Kidney (tissue), 14 donors: ENCODE measurements around the gene KLHL10. TPM values are rescaled to one million over a fixed set of nuclear protein-coding genes. Genes with fewer than 3 reads are reported as not detected.

ENCODE experiments used
- DNase-seq, 5 donors: peaks; one replicate each; pipeline ENCODE4 v3.0.0-alpha.2; 2013 to 2020
- FAIRE-seq: peaks from 2 replicates; lab custom pipeline; 2012; peaks lifted over from hg19 to GRCh38; lab: Jason Lieb, UNC
- H3K27ac ChIP-seq, 2 donors: one replicate each; pipeline ENCODE4 v1.7.0; 2013; ENCODE audit warnings: low read depth in 2 of 2, low read length in 2 of 2, inconsistent platforms in 1 of 2
- H3K27me3 ChIP-seq: one replicate; pipeline ENCODE4 v1.7.1; 2013; ENCODE audit warnings: low read length, inconsistent platforms; ENCODE audit not compliant: control insufficient read depth, insufficient read depth
- H3K36me3 ChIP-seq, 3 donors: one replicate each; pipeline versions ENCODE4 v1.7.0 to v1.7.1; 2013; ENCODE audit warnings: low read length in 3 of 3, control low read depth in 1 of 3, inconsistent platforms in 1 of 3; ENCODE audit not compliant: insufficient read depth in 3 of 3, control insufficient read depth in 2 of 3
- H3K4me1 ChIP-seq, 3 donors: one replicate each; pipeline versions ENCODE4 v1.7.0 to v1.7.1; 2013; ENCODE audit warnings: low read length in 3 of 3, inconsistent platforms in 1 of 3, low read depth in 1 of 3; ENCODE audit not compliant: control insufficient read depth in 2 of 3, insufficient read depth in 2 of 3
- H3K4me3 ChIP-seq, 3 donors: one replicate each; pipeline versions ENCODE4 v1.7.0 to v1.8.1; 2013; ENCODE audit warnings: low read length in 3 of 3, control low read depth in 1 of 3, inconsistent platforms in 1 of 3
- H3K9ac ChIP-seq, 3 donors: one replicate each; pipeline versions ENCODE4 v1.7.0 to v1.7.1; 2013; ENCODE audit warnings: low read length in 3 of 3, control low read depth in 1 of 3, inconsistent platforms in 1 of 3
- H3K9me3 ChIP-seq, 3 donors: one replicate each; pipeline versions ENCODE4 v1.7.0 to v1.7.1; 2013; ENCODE audit warnings: low read length in 3 of 3, control low read depth in 1 of 3, inconsistent platforms in 1 of 3; ENCODE audit not compliant: control insufficient read depth in 2 of 3, insufficient read depth in 1 of 3
- intact Hi-C: fragments of 100-400 bp; cut with DNase I; formaldehyde crosslinking; loops from one replicate; pipeline ENCODE4 v1.11.1; 2022
- polyA plus RNA-seq: library from polyadenylated mRNA; stranded (reverse); fragments of 350-450 nt; fragmentation: Illumina TruSeq; extraction: RNeasy Lipid Tissue Mini Kit (QIAGEN cat#74804); gene quantifications from one replicate; pipeline ENCODE4 v1.2.3, GENCODE V29; 2014; ENCODE audit warnings: low read depth, low replicate concordance; ENCODE audit not compliant: insufficient read depth
- total RNA-seq: library from RNA; stranded (reverse); fragmentation: NEBNext Ultra II Directional; extraction: Animal tissue kit (Norgen Biotek cat#: 25700); gene quantifications from one replicate; pipeline ENCODE4 v1.2.1, GENCODE V29; 2021
- TF ChIP-seq, protein P1 (sequence below): IDR thresholded peaks from 3 replicates; pipeline ENCODE4 v1.5.1; 2012; ENCODE audit warnings: mild to moderate bottlenecking, moderate library complexity, borderline replicate concordance; ENCODE audit not compliant: insufficient read depth; ENCODE audit errors: extremely low read depth
- donor health status: control.
- donor health status: control.
- donor health status: control.
- donor health status: control.
- donor health status: control.
- donor health status: DM: yes; HTN: yes; CAD: no.
- donor health status: Normal renal cell carcinoma (clear cell type).

KLHL10 gene
- total and polyA plus RNA-seq, 2 donors from 2014 or later = 0.28 TPM; not detected in 1

DNA sequence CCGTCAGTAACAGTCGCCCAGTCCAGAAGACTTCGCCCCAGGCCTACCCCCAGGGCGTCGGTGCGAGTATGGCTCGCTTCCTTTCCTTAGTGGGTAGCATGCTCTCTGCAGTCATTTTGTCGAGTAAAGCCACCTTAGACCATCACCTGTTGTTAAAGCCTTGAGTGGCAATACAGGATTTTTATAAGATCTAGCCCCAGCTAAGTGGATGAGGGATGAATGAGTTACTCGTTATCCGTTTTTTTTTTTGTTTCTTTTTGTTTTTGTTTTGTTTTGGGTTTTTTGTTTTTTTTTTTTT lies 27.9 kb downstream of the KLHL10 start:
- peak overlapping the region; percentile 59 to 92 (median 71) for H3K4me3 ChIP-seq
- peaks cover 4 to 17% (median 7%) of the 10 kb centered on the region in 3 donors for H3K36me3 ChIP-seq
- H3K27ac ChIP-seq = no peak overlapping the region
- H3K4me1 ChIP-seq = peaks cover 0 to 12% (median 9%) of the 10 kb centered on the region in 3 donors
- FAIRE-seq (no peak), DNase-seq (no peak)
- H3K9ac ChIP-seq = peak overlapping the region in 2 of 3 donors; percentile 36 to 41
- TF ChIP-seq, protein P1, sequence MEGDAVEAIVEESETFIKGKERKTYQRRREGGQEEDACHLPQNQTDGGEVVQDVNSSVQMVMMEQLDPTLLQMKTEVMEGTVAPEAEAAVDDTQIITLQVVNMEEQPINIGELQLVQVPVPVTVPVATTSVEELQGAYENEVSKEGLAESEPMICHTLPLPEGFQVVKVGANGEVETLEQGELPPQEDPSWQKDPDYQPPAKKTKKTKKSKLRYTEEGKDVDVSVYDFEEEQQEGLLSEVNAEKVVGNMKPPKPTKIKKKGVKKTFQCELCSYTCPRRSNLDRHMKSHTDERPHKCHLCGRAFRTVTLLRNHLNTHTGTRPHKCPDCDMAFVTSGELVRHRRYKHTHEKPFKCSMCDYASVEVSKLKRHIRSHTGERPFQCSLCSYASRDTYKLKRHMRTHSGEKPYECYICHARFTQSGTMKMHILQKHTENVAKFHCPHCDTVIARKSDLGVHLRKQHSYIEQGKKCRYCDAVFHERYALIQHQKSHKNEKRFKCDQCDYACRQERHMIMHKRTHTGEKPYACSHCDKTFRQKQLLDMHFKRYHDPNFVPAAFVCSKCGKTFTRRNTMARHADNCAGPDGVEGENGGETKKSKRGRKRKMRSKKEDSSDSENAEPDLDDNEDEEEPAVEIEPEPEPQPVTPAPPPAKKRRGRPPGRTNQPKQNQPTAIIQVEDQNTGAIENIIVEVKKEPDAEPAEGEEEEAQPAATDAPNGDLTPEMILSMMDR = no peak
- H3K9me3 ChIP-seq = no peaks in the 10 kb centered on the region
- intact Hi-C loops = no loop called here
- H3K27me3 ChIP-seq = no peaks in the 10 kb centered on the region

DNA sequence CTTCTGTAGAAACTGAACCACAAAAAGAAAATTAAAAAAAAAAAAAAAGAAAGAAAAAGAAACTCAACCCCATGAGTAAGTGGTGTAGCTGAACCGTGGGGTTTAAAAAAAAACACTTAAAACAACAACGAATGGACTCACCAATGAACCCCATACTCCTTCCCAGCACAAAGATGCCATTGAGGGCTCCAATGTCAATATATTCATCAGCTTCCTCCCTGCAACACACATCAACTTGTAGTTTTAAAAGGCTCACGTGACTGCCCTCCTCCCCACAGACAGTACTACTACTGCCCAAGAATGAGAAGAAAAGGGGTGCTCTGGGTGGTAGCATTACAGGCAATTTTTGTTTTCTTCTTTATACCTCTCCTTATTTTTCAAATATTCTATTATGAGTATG lies 30.9 kb downstream of the KLHL10 start:
- intact Hi-C loops = no loop called here
- DNase-seq (no peak), FAIRE-seq (no peak)
- Histone ChIP-seq H3K36me3 (peaks cover 4 to 37% (median 22%) of the 10 kb centered on the region in 3 donors), H3K4me3 (no peak overlapping the region), H3K9ac (no peak overlapping the region), H3K9me3 (no peaks in the 10 kb centered on the region), H3K27ac (no peak overlapping the region), H3K4me1 (peaks cover 0 to 9% (median 7%) of the 10 kb centered on the region in 3 donors), H3K27me3 (no peaks in the 10 kb centered on the region)
- TF ChIP-seq, protein P1 = no peak

DNA sequence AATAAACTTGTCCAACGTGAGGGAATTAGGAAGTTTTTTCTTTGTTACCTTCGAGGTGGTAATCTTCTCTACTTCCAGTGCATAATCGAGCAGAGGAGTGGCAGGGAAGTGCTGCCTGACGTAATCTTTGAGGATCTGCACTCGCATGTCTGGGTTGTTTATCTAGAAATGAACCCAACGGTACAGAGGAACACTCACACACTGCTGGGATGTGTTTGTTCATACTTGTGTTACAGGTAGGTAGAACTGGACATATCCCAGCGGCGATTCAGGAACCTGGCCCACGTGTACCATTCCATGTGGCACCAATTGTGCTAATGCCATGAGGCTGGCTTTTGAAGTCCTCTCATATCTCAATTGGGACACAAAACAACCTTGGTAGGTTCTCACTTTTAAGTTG lies 31.8 kb downstream of the KLHL10 start:
- FAIRE-seq = no peak
- no peaks in the 10 kb centered on the region for H3K27me3 ChIP-seq
- intact Hi-C loops = no loop called here
- no peak overlapping the region for H3K27ac ChIP-seq
- no peak overlapping the region for H3K4me3 ChIP-seq
- TF ChIP-seq, protein P1 = no peak
- DNase-seq = no peak
- H3K9me3 ChIP-seq = no peaks in the 10 kb centered on the region
- H3K4me1 ChIP-seq = peaks cover 0 to under 1% (median 0%) of the 10 kb centered on the region in 3 donors
- peaks cover 4 to 44% (median 26%) of the 10 kb centered on the region in 3 donors for H3K36me3 ChIP-seq
- no peak overlapping the region for H3K9ac ChIP-seq

DNA sequence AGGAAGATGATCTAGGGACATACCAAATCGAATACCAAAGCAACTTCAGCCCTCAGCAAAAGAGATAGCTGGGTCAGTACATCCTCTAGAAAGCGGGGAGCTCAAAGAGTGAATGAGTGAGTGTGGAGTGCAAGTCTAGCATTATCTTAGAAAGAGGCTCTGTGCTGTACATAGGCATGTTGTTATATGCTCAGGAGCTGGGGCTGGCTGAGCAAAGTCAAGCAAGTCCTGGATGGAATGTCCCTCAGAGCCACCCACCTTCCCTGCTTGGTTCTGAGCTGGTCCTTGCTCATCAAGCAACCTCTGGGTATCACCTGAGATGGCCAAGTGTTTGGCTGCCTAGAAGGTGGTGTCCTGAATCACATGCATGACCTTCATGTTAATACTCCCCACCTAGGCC lies 32.5 kb downstream of the KLHL10 start:
- no peak for FAIRE-seq
- intact Hi-C loops = no loop called here
- Histone ChIP-seq H3K36me3 (peaks cover 4 to 44% (median 26%) of the 10 kb centered on the region in 3 donors), H3K4me1 (no peaks in the 10 kb centered on the region), H3K27me3 (no peaks in the 10 kb centered on the region), H3K9me3 (no peaks in the 10 kb centered on the region), H3K27ac (no peak overlapping the region), H3K4me3 (no peak overlapping the region), H3K9ac (no peak overlapping the region)
- TF ChIP-seq, protein P1 = no peak
- no peak for DNase-seq
